ENCODE measurements around the gene GSTA4.

GRCh38 chr6:53009056-53009455 lies 14.0 kb upstream of the GSTA4 start:
- no peak for TF ChIP-seq CTCF (conservative IDR thresholded peaks at IDR 0.05 in 1 of 2, IDR thresholded peaks at IDR 0.05 in 1 of 2; ENCODE audit: extremely low read depth in 1 of 2, insufficient read depth in 1 of 2, low read depth in 1 of 2, low read length in 2 of 2)
- no peak for TF ChIP-seq EZH2 (IDR thresholded peaks at IDR 0.05; ENCODE audit: borderline replicate concordance, low read length)
